Suprapubic skin (tissue), 4 donors: ENCODE results near the gene KARS1. TPM values are rescaled to one million over a fixed set of nuclear protein-coding genes. Genes with fewer than 3 reads are reported as not detected.

Source experiments
- DNase-seq, 2 donors: peaks; one replicate each; pipeline ENCODE4 v3.0.0-alpha.2; 2019; ENCODE audit warnings: low spot score in 2 of 2
- H3K27ac ChIP-seq: fragments of 200-600 bp; sonication (generic); one replicate; pipeline ENCODE4 v1.5.1; 2019
- H3K27me3 ChIP-seq: fragments of 200-600 bp; sonication (generic); one replicate; pipeline ENCODE4 v1.5.1; 2019
- H3K36me3 ChIP-seq: fragments of 200-600 bp; sonication (generic); one replicate; pipeline ENCODE4 v1.5.1; 2019
- H3K4me1 ChIP-seq: fragments of 200-600 bp; sonication (generic); one replicate; pipeline ENCODE4 v1.5.1; 2019
- H3K4me3 ChIP-seq: fragments of 200-600 bp; sonication (generic); one replicate; pipeline ENCODE4 v1.5.1; 2019; ENCODE audit warnings: mild to moderate bottlenecking
- H3K9me3 ChIP-seq: fragments of 200-600 bp; sonication (generic); one replicate; pipeline ENCODE4 v1.5.1; 2019
- CTCF ChIP-seq, 2 donors: fragments of 200-600 bp in 1 of 2; fragments of 450-650 bp in 1 of 2; sonication (generic) in 1 of 2; IDR thresholded peaks; one replicate each; pipeline ENCODE4 v1.5.1; 2016 to 2019; ENCODE audit warnings: antibody characterized with exemption in 2 of 2, mild to moderate bottlenecking in 1 of 2, moderate library complexity in 1 of 2
- EP300 ChIP-seq: sonication (generic); formaldehyde crosslinking; IDR thresholded peaks from one replicate; pipeline ENCODE4 v1.6.1; 2017; ENCODE audit warnings: antibody characterized with exemption
- POLR2A ChIP-seq, 2 donors: fragments of 450-650 bp; IDR thresholded peaks; one replicate each; pipeline ENCODE4 v1.6.1; 2017; ENCODE audit warnings: antibody characterized with exemption in 2 of 2, mild to moderate bottlenecking in 2 of 2, moderate library complexity in 2 of 2
- POLR2AphosphoS5 ChIP-seq, 3 donors: sonication (generic); formaldehyde crosslinking; IDR thresholded peaks; one replicate each; pipeline ENCODE4 v1.6.1; 2017; ENCODE audit warnings: antibody characterized with exemption in 3 of 3
- WGBS: methylation state at CpG from one replicate; pipeline ENCODE4 v1.1.5; 2018; 5-methylcytosine and 5-hydroxymethylcytosine counted together
- total RNA-seq, 4 donors: library from RNA; depleted of rRNA; stranded (reverse); fragments of >200 nt; gene quantifications; one replicate each; pipeline ENCODE4 v1.1.0, GENCODE V29; 2016

Gene KARS1
- 100 to 1,000 TPM in 3 of 4 donors, 10 to 100 TPM in 1; 85.9 to 128 (median 106) TPM for total RNA-seq

- H3K9me3 ChIP-seq = no peaks in the 10 kb centered on the region
- WGBS = under 1% methylated on average over 19 of the region's 76 CpGs
- H3K36me3 ChIP-seq = peaks cover 7% of the 10 kb centered on the region
- H3K4me1 ChIP-seq = peaks cover 59% of the 10 kb centered on the region
- no peaks in the 10 kb centered on the region for H3K27me3 ChIP-seq
- peak; percentile 95 for DNase-seq
- peak within 1 kb of the TSS; percentile 96 for H3K4me3 ChIP-seq
- TF ChIP-seq CTCF (IDR thresholded peaks at IDR 0.05) (no peak), POLR2A (IDR thresholded peaks at IDR 0.05) (peak; percentile 62 to 96), POLR2AphosphoS5 (IDR thresholded peaks at IDR 0.05) (peak; percentile 73 to 95 (median 89)), EP300 (no peak)
- H3K27ac ChIP-seq = peak within 1 kb of the TSS; percentile 99
Observed at GRCh38 chr16:75647492-75648264, at the start of gene KARS1, which contains the start of gene TERF2IP. Gene KARS1, minus strand, starts transcription at chr16:75647665. Its CDS starts 26 bp downstream, at chr16:75647639. Gene TERF2IP, plus strand, starts transcription at chr16:75647773. Its CDS starts 110 bp downstream, at chr16:75647883.

GRCh38 chr16:75695708-75696107 lies 48.2 kb upstream of the KARS1 start:
- Histone ChIP-seq H3K9me3 (no peaks in the 10 kb centered on the region), H3K4me3 (no peak overlapping the region), H3K36me3 (no peaks in the 10 kb centered on the region), H3K27me3 (no peaks in the 10 kb centered on the region), H3K4me1 (no peaks in the 10 kb centered on the region), H3K27ac (no peak overlapping the region)
- WGBS = 81% methylated on average over 6 of the region's 6 CpGs
- no peak for DNase-seq
- TF ChIP-seq EP300 = no peak
- TF ChIP-seq POLR2AphosphoS5 (IDR thresholded peaks at IDR 0.05) = no peak
- TF ChIP-seq CTCF (IDR thresholded peaks at IDR 0.05) = no peak

GRCh38 chr16:75687361-75687760 lies 39.9 kb upstream of the KARS1 start:
- no peaks in the 10 kb centered on the region for H3K36me3 ChIP-seq

GRCh38 chr16:75682308-75682707 lies 34.8 kb upstream of the KARS1 start:
- H3K36me3 ChIP-seq = no peaks in the 10 kb centered on the region
- H3K27ac ChIP-seq = no peak overlapping the region
- TF ChIP-seq POLR2A (IDR thresholded peaks at IDR 0.05) (no peak), EP300 (no peak), POLR2AphosphoS5 (IDR thresholded peaks at IDR 0.05) (no peak), CTCF (IDR thresholded peaks at IDR 0.05) (no peak)
- WGBS = 89% methylated on average over 14 of the region's 14 CpGs
- no peaks in the 10 kb centered on the region for H3K9me3 ChIP-seq
- no peak for DNase-seq
- no peak overlapping the region for H3K4me3 ChIP-seq
- H3K27me3 ChIP-seq = no peaks in the 10 kb centered on the region
- no peaks in the 10 kb centered on the region for H3K4me1 ChIP-seq

More at GRCh38 chr16:75687361-75687760, 39.9 kb upstream of the KARS1 start:
- TF ChIP-seq POLR2A (IDR thresholded peaks at IDR 0.05) (no peak), CTCF (IDR thresholded peaks at IDR 0.05) (no peak), EP300 (no peak), POLR2AphosphoS5 (IDR thresholded peaks at IDR 0.05) (no peak)
- DNase-seq = no peak
- Histone ChIP-seq H3K27me3 (no peaks in the 10 kb centered on the region), H3K27ac (no peak overlapping the region), H3K4me3 (no peak overlapping the region), H3K9me3 (no peaks in the 10 kb centered on the region), H3K4me1 (no peaks in the 10 kb centered on the region)

DNA sequence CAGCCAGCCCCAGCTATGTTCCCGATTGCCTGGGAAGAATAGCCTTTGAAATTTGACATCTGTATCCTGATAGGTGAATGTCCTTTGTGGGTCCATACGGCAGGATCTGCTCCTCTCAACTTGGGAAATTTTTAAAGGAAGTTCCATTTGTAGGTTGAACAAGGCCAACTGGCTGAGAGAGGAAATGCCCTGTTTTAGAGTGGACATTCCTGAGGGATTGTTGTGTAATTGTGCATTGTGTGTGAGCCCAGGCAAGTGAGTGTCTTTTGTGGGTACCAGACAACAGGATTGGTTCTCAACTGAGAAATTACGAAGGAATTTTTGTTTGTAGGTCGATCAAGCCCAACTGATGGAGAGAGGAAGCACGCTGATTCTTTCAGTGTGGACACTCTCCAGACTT lies 31.9 kb upstream of the KARS1 start:
- no peak for DNase-seq

More for the DNA sequence above, 31.9 kb upstream of the KARS1 start:
- no peaks in the 10 kb centered on the region for H3K9me3 ChIP-seq
- WGBS = 78% methylated on average over 5 of the region's 5 CpGs
- H3K27ac ChIP-seq = no peak overlapping the region
- H3K36me3 ChIP-seq = no peaks in the 10 kb centered on the region
- no peak for TF ChIP-seq POLR2AphosphoS5 (IDR thresholded peaks at IDR 0.05)
- TF ChIP-seq CTCF (IDR thresholded peaks at IDR 0.05) = no peak
- no peak for TF ChIP-seq EP300
- TF ChIP-seq POLR2A (IDR thresholded peaks at IDR 0.05) = no peak
- no peaks in the 10 kb centered on the region for H3K4me1 ChIP-seq
- H3K4me3 ChIP-seq = no peak overlapping the region
- H3K27me3 ChIP-seq = no peaks in the 10 kb centered on the region
